Activated CD8-positive, alpha-beta memory T cell treated with anti-CD3 and anti-CD28 coated beads, Interleukin-2, amount 50 U/mL, for 24 hours (primary cell): ENCODE results near the gene ATG5.
"Not testable (repeated sequence)": the region's sequence is repeated elsewhere in the genome, so short reads cannot be mapped to it uniquely, and the experiment has no call there.

Experiments
- DNase-seq: peaks from one replicate; pipeline ENCODE4 v3.0.0-alpha.2; 2020; ENCODE audit errors: extremely low read depth

Gene ATG5

DNA sequence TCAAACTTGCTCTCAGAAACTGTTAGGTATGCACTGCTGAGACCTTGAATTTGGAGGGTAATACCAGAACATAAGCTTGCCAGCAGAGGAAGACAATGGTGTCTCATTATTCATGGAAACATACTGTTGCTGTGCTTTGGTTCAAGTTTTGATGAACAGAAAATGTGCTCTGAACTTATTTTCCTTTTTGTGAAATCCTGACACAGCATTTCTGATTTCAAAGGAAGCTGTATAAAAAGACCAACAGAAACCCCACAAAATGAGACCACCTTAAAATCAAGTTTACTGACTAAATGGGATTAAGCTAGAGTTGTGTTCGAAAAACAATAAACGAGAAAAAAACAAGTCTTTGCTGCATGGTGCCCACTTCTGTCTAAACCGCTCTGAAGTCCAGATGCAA lies 169.1 kb downstream of the ATG5 start:
- no peak for DNase-seq

DNA sequence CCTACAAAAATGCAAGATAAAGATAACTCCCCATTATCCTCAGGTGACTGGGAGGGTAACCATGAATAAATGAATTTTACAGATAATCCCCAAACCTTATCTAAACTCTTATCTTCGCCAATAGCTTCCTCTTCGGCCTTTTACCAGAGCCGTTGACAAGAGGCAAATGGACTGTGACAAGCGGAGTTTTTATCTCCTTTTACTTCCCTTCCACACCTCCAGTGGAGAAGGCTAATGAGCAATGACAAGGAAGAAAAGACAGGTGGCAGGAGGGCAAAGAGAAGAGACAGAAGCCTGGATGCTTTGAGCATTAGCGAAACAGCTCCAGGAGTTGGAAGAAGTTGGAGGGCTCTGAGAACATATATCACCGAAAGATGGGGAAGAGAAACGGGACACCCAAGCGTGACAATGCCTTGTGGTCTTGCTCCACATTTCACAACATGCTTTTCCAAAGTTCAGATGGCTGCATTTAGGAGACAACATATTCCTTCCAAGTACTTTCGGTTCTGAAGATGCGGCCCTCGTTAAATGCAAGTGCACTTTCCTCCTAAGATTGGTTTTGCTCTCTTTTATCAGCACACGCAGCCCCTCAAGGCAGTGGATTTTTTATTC lies 170.2 kb downstream of the ATG5 start:
- no peak for DNase-seq

- DNase-seq = no peak
Measured at GRCh38 chr6:106154326-106154725, 171.2 kb downstream of the ATG5 start.

DNA sequence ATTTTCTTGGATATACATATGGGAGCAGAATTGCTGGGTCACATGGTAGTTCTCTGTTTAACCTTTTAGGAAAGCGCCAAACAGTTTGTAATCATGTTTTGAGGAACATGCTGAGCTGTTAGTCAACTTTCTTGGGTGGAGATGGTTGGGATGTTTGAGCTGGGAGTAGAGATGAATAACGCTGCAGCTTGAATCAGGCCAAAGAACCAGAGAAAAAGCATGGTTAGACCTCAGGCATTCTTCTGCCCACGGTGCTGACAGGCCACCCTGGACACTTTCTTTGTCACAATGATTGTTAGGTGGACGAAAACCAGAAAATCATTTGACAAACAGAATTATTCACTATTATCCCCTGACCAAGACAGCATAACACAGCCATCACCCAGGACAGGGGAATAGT lies 172.6 kb downstream of the ATG5 start:
- no peak for DNase-seq

- DNase-seq = not testable (repeated sequence)
Measured at GRCh38 chr6:106152476-106152875, 173.1 kb downstream of the ATG5 start.

DNA sequence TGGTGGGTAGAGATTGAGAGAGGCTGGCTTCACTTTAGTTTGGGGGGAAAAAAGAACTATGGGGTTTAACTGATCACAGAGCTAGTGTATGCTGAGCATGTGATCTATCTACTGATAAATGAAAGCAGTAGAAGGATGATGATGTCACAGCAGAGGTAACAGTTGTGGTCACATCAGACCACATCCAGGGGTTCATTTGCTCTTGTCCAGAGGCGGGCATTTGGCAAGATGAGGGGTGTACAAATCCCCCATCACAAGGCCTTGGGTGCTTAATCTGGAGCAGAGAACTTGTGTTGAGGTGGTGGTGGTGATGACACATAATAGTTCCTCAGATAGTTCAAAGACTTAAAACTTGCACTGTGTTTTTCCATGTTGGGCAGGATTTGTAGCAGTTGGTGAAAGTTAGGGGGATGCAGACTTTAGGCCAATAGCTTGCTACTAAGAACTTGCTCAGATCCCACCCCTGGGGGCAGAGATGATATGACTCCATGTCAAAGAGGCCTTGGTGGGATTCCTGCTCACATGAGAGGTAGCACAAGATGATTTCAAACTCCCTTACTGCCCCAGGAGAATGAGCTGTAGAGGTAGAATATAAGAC lies 176.0 kb downstream of the ATG5 start:
- DNase-seq = no peak

GRCh38 chr6:106147476-106147875 lies 178.1 kb downstream of the ATG5 start:
- no peak for DNase-seq

GRCh38 chr6:106146852-106147351 lies 178.7 kb downstream of the ATG5 start:
- no peak for DNase-seq

GRCh38 chr6:106145741-106146227 lies 179.8 kb downstream of the ATG5 start:
- DNase-seq = no peak

DNA sequence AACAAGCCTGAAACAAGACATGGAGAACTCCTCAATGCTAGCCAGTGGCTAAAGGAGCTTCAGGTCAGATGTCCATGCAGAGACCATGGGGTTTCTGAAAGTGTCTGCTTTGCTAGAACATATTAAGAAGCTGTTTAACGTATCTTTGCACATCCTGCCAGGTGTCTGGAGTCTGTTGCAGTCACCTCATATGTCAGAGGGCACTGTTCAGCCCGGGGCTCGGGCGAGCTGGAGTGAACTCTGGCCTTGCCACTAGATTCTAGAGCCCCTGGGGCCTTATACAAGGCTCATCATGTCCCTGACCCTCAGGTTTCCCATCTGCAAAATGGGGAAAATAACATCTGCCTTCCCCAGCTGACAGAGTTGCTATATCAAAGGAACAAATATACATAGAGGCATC lies 180.4 kb downstream of the ATG5 start:
- no peak for DNase-seq

GRCh38 chr6:106143665-106144064 lies 181.9 kb downstream of the ATG5 start:
- DNase-seq = no peak

GRCh38 chr6:106142876-106143431 lies 182.6 kb downstream of the ATG5 start:
- no peak for DNase-seq

DNA sequence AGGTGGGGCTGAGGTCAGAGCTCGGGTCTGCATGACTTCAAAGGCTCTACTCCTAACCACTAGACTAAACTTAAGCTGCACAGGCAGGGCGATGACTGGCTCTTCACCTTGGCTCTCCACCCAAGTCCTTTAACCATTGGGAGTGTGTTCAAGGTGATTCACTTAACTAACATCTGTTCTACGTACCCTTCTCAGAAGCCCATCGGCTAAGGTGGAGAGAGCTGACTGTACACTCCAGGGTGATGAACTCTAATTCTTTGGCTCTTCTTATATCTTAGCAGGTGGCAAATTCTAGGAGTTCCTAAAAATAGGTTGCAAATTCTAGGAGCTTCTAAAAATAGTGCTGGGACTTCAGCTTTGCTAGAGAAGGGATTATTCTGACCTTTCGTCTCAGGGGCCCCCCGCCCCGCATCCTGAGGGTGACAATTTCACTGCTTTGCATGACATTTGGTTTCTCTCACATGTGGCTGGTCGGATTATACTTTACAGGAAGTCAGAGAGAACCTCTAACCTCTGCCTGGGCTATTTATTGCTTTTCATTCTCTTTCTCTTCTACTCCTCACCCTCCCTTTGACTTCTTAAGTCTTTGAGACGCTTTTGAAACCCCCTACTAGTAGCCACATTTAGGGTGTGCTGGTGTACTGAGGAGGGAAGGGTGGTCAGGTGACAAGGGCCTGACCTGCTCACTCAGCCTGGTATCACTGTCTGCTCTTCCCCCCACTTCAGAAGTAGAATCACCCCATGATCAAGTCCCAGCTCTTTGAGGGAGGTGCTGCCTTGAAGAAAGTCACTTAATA lies 183.9 kb downstream of the ATG5 start:
- DNase-seq = no peak

GRCh38 chr6:106138151-106138550 lies 187.4 kb downstream of the ATG5 start:
- DNase-seq = no peak

DNA sequence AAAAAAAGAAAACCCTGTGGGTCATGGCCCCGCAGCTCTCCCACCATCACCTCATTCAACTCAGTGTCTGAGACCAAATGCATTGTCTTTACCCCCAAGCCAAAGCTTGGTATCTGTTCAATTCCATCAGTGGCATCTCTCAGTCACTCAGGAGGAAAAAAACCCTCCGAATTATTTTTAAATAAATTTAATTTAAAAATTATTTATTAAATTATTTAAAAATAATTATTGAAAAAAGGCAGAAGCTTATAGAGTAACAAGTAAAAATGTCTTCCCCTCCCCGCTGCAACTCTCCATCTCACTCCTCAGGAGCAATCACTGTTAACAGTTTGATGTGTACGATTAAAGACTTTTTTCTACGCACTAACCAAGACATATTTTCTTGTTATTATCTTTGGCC lies 188.7 kb downstream of the ATG5 start:
- DNase-seq = no peak

DNA sequence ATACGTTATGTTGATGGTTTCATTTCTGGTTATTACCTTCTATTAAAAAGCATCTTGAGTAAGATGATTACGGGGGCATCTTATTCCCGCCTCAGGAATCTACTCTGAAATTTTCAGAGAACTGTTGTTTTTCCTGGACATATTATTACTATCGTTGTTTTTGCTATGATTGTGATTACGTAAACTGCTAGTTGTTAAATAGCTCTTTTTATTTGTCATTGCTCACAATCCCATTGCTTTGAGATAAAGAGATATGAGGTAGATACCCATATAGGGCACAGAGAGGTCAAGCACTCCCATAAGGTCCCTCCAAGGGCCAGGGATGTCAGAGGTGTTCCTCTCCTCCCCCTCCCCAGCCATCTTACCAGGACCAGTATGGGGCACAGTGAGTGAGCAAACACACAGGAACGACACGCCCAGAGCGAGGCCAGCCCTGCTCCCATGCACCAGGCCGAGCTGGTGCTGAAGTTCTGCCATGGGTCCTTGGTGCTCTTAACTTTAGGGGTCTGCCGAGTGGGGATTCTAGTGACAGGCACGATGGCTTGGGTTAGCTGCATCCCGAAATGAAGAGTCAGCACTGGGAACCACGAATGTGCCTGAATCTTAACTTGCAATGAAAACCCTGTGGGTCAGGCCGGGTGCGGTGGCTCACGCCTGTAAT lies 189.5 kb downstream of the ATG5 start:
- DNase-seq = no peak

DNA sequence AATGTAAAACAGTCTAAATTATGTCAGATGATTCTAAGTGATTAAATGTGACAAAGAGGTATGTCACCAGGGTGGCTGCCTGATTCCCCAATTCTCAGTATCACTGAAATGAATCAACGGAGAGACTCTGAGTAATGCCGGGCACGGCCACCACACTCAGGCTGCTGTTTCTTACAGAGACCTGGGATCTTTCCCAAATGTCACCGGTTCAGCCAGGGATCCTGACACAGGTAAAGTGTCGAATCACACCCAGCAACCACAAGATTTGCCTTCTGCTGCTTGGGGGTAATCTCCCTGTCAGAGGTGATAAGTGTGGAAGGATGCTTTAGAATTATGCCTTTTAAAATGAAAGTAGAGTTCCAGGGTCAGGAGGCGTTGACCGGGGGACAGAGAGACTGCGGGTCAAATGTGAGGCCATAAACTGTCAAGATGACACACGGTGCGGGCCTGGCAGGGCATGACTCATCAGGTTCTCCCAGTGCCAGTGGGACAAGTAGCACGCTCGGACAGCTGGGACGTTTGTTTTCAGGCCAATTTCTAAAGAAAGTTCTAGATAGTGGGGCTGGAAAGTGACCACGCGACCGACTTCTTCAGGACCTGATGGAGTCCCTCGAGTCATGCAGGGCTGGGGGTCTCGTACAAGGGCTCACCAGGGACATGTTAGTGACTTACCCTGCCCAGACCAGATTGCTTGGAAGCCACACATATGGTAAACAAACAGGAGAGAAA lies 190.5 kb downstream of the ATG5 start:
- no peak for DNase-seq
